GM12864 (cell line): ENCODE results near the gene POLR2J.
A peak's percentile ranks its signal among the peaks of the same experiment; 100 is the strongest.

ENCODE experiments used
- DNase-seq: peaks from one replicate; pipeline ENCODE4 v3.0.0-alpha.2; 2011; ENCODE audit warnings: low read depth
- H3K4me3 ChIP-seq: 2 replicates; pipeline ENCODE4 v1.5.1; 2011; ENCODE audit warnings: mild to moderate bottlenecking, low read depth, low read length, control low read depth
- TF ChIP-seq, protein P1 (sequence below): IDR thresholded peaks from 2 replicates; pipeline ENCODE4 v1.5.1; 2011; ENCODE audit warnings: low read depth, mild to moderate bottlenecking, moderate library complexity, low read length, control low read depth, inconsistent platforms; ENCODE audit errors: missing control alignments

POLR2J gene

DNA sequence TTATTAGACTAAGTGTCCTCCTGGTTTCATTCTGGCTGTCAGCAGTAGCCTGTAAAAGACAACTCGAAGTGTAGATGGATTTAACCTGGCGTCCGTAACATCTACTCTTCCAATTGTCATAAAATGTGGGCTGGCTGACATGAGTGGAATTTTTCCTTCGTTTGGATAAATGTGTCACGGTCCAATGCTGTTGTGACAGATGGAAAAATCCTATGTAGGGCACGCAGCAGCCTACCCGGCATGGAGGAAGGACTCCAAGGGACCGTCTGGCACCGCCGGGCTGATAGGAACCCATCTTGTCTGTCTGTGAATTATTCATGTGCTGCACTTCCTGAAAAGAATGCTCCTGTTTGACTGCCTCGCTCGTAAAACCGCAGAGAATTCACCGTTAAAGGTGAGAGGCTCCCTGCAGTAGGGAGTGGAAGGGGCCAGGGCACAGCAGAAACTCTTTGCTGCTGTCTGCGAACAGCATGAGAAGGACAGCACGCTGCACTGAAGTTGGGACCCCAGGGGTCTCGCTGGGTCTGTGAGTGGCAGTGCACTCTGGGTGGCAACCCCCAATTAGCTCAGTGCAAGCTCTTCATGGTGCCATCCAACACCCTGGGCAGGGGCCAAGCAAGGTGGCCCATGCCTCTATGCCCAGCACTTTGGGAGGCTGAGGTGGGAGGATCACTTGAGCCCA lies 47.0 kb downstream of the POLR2J start:
- TF ChIP-seq, protein P1, sequence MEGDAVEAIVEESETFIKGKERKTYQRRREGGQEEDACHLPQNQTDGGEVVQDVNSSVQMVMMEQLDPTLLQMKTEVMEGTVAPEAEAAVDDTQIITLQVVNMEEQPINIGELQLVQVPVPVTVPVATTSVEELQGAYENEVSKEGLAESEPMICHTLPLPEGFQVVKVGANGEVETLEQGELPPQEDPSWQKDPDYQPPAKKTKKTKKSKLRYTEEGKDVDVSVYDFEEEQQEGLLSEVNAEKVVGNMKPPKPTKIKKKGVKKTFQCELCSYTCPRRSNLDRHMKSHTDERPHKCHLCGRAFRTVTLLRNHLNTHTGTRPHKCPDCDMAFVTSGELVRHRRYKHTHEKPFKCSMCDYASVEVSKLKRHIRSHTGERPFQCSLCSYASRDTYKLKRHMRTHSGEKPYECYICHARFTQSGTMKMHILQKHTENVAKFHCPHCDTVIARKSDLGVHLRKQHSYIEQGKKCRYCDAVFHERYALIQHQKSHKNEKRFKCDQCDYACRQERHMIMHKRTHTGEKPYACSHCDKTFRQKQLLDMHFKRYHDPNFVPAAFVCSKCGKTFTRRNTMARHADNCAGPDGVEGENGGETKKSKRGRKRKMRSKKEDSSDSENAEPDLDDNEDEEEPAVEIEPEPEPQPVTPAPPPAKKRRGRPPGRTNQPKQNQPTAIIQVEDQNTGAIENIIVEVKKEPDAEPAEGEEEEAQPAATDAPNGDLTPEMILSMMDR: no peak
- DNase-seq: no peak
- peak overlapping the region; percentile 23 for H3K4me3 ChIP-seq

DNA sequence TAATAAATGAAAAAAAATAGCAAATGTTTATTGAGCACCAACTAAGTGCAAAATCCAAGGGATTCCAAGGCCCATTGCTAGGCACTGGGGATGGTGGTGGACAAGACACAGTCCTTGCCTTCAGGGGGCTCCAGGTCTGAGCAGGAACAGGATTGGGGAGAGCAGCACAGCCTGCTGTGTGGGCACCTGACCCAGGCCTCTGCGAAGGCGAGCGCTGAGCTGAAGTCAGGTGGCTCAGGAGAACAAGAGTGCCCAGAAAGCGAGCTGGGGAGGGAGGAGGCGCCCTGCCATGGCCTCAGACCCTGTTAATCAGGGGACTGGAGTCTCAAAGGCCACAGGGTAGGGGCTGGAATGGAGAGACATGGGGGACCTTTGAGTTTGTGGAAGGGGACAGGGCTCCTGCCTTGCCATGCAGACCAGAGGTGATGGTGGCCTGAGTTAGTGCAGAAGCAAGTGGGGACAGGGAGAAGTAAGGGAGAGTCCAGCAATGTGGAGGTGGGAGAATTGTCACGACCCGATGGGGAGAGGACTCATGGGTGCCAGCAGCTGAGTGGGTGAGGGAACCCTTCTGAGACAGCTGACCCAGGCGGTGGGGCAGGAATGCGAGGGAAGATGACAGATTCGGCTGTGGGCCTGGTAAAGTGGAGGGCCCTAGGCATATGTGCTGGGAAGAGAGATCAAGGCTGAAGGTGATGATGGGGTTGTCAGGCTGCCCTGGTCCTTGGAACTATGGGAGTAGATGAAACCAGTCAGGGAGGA lies 49.4 kb downstream of the POLR2J start:
- no peak overlapping the region for H3K4me3 ChIP-seq
- no peak for DNase-seq
- TF ChIP-seq, protein P1: no peak

- peak overlapping the region; percentile 20; the same call in 1 of the 2 replicates for H3K4me3 ChIP-seq
- TF ChIP-seq, protein P1: no peak
- DNase-seq: no peak
These were observed 51.7 kb downstream of the POLR2J start for GRCh38 chr7:102427019-102427405.

GRCh38 chr7:102426268-102427018 lies 52.3 kb downstream of the POLR2J start:
- TF ChIP-seq, protein P1: no peak
- H3K4me3 ChIP-seq: peak overlapping the region; percentile 27
- peak; percentile 86 for DNase-seq

DNA sequence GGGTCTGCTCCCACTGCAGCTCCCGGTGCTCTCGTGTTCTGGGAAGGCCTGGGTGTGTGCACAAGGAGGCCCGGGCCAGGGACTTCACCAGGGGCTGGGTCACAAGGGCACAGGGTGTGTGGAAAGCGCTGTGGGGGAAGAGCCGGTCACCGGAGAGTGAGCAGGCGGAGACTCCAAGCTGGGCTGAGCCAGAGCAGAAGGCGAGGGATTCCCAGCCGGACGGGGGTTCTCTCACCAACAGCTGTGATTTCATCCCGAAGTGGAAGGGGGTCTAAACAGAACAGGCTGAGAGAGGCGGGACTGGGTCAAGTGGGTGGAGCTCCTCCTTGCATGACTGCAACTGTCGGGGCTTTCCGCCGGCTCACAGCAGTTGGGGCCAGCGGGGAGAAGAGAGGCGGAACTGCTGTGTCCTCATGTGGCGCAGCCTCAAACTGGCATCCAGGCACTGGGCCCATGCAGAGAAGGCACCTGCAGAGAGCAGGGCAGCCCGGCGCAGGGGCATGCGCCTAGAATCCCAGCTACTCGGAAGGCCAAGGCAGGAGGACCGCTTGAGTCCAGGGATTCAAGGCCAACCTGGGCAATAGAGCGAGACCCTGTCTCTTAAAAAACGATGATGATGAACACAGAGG lies 53.0 kb downstream of the POLR2J start:
- H3K4me3 ChIP-seq: peak overlapping the region; percentile 38
- TF ChIP-seq, protein P1: no peak
- peak; percentile 84 for DNase-seq

DNA sequence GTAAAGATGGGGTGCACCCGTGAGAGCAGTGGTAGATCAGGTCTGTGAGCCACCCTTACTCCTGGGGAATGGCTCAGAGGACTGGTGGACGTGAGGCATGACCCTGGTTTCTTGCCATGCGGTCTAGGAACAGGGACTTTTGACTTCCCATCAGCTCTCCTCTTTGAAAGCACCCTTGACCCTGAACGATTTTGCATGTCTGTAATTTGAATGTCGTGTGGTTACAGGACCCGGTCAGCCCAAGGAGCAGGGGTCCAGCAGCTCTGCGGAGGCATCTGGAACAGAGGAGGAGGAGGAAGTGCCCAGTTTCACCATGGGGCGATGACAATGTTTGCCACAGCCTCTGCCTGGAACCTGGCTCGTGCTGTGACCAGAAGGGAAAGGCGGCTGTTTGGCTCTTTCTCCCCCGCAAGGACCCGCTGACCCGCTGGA lies 53.9 kb downstream of the POLR2J start:
- TF ChIP-seq, protein P1: no peak
- no peak for DNase-seq
- peak overlapping the region; percentile 38 for H3K4me3 ChIP-seq
